K562 (cell line): Measurements from ENCODE around the gene SLC19A2. TPM values are rescaled to one million over a fixed set of nuclear protein-coding genes. Genes with fewer than 3 reads are reported as not detected.
A peak's percentile ranks its signal among the peaks of the same experiment; 100 is the strongest.
"Not testable (repeated sequence)": the region's sequence is repeated elsewhere in the genome, so short reads cannot be mapped to it uniquely, and the experiment has no call there.

Experiments used
- ATAC-seq: fragments of 200-7000 bp; cut with Tn5 transposase; 3 replicates; pipeline ENCODE4 v1.9.1; 2020; ENCODE audit warnings: moderate library complexity
- BruUV-seq: library from RNA; stranded (reverse); fragments of 400-500 nt; replicated peaks from 2 replicates; lab custom pipeline; 2021; lab: Mats Ljungman, UMichigan
- CTCF ChIA-PET: fragments of 300-600 bp; formaldehyde crosslinking; extraction: SDS; loops from one replicate; lab custom pipeline; 2021; ENCODE audit warnings: low intra/inter-chr PET ratio; lab: Yijun Ruan, JAX
- POLR2A ChIA-PET: fragments of 300-600, 350-650 bp; sonication (Branson Sonifier 250); formaldehyde crosslinking; extraction: SDS; loops from one replicate; lab custom pipeline; 2021; ENCODE audit warnings: antibody characterized with exemption, inconsistent platforms; lab: Yijun Ruan, JAX
- DNase-seq, 4 experiments: peaks; one replicate each; pipeline versions ENCODE4 v3.0.0 to v3.0.0-alpha.2; 2011 to 2018; ENCODE audit warnings: low spot score in 3 of 4, mixed read lengths in 3 of 4; ENCODE audit errors: extremely low read depth in 1 of 4
- FAIRE-seq: peaks from 2 replicates; lab custom pipeline; 2011; peaks lifted over from hg19 to GRCh38; lab: Jason Lieb, UNC
- H2AFZ ChIP-seq: 2 replicates; pipeline ENCODE4 v1.6.0; 2011; ENCODE audit warnings: low read depth, low read length, control low read depth, inconsistent platforms
- H3K27ac ChIP-seq: fragments of 200-600 bp; 3 replicates; pipeline ENCODE4 v1.8.0; 2011; ENCODE audit warnings: low read depth, mild to moderate bottlenecking, control low read depth, inconsistent platforms, low read length, moderate library complexity, mixed read lengths; ENCODE audit errors: extremely low read depth
- H3K27me3 ChIP-seq, 2 experiments: fragments of 300-600 bp in 1 of 2; 2 replicates in 1 of 2; 3 replicates in 1 of 2; pipeline versions ENCODE4 v1.6.0 to v1.8.0; 2011; ENCODE audit warnings: inconsistent platforms in 2 of 2, low read length in 2 of 2, mild to moderate bottlenecking in 1 of 2, mixed read lengths in 1 of 2, moderate library complexity in 1 of 2; ENCODE audit not compliant: control insufficient read depth in 2 of 2, insufficient read depth in 2 of 2
- H3K36me3 ChIP-seq: fragments of 300-600 bp; 3 replicates; pipeline ENCODE4 v1.8.0; 2011; ENCODE audit warnings: mild to moderate bottlenecking, low read length, inconsistent platforms; ENCODE audit not compliant: control insufficient read depth, insufficient read depth
- H3K4me1 ChIP-seq, 2 experiments: fragments of 200-600 bp in 1 of 2; replicated peaks in 1 of 2; 2 replicates in 1 of 2; 3 replicates in 1 of 2; pipeline versions ENCODE4 v1.5.1 to v1.8.0; 2011; ENCODE audit warnings: inconsistent platforms in 2 of 2, low read length in 2 of 2, mild to moderate bottlenecking in 1 of 2, mixed read lengths in 1 of 2, moderate library complexity in 1 of 2; ENCODE audit not compliant: control insufficient read depth in 2 of 2, insufficient read depth in 2 of 2
- H3K4me2 ChIP-seq: 2 replicates; pipeline ENCODE4 v1.6.1; 2011; ENCODE audit warnings: low read length, control low read depth, inconsistent platforms, mixed read lengths; ENCODE audit not compliant: insufficient read depth
- H3K4me3 ChIP-seq: fragments of 200-600 bp; sonication (generic), shearing (Covaris generic); 2 replicates; pipeline ENCODE4 v1.5.1; 2016; ENCODE audit warnings: control low read depth, inconsistent platforms
- H3K79me2 ChIP-seq: fragments of 200-600 bp; 3 replicates; pipeline ENCODE4 v1.8.0; 2011; ENCODE audit warnings: low read length, inconsistent platforms; ENCODE audit not compliant: control insufficient read depth, insufficient read depth
- H3K9ac ChIP-seq, 2 experiments: 2 replicates each; pipeline versions ENCODE4 v1.6.0 to v1.6.1; 2011; ENCODE audit warnings: low read depth in 2 of 2, low read length in 2 of 2, control low read depth in 1 of 2, inconsistent platforms in 1 of 2, mild to moderate bottlenecking in 1 of 2, mixed read lengths in 1 of 2; ENCODE audit not compliant: insufficient read depth in 1 of 2
- H3K9me1 ChIP-seq: one replicate; pipeline ENCODE4 v1.6.0; 2011; ENCODE audit warnings: inconsistent platforms, mild to moderate bottlenecking, low read length, moderate library complexity; ENCODE audit not compliant: control insufficient read depth, insufficient read depth
- H3K9me3 ChIP-seq: replicated peaks from 2 replicates; pipeline ENCODE4 v1.5.1; 2011; ENCODE audit warnings: low read depth, low read length, inconsistent platforms; ENCODE audit not compliant: control insufficient read depth, insufficient read depth
- H4K20me1 ChIP-seq: replicated peaks from 2 replicates; pipeline ENCODE4 v1.6.1; 2011; ENCODE audit warnings: low read length, inconsistent platforms, mixed read lengths; ENCODE audit not compliant: control insufficient read depth, insufficient read depth
- ETV6 ChIP-seq, 3 experiments: fragments of 150-350 bp in 1 of 3; sonication (generic) in 1 of 3; formaldehyde crosslinking in 1 of 3; IDR thresholded peaks; 2 replicates each; pipeline versions ENCODE4 v1.6.1 to v1.8.0; 2014 to 2022; ENCODE audit warnings: borderline replicate concordance in 2 of 3, low read depth in 2 of 3, antibody characterized with exemption in 1 of 3, low read length in 1 of 3, mild to moderate bottlenecking in 1 of 3, missing genetic modification reagents in 1 of 3
- NUFIP1 ChIP-seq: fragments of 450-650 bp; IDR thresholded peaks from 2 replicates; pipeline ENCODE4 v1.6.1; 2018; ENCODE audit not compliant: partially characterized antibody
- ZBTB40 ChIP-seq, 2 experiments: fragments of 450-650 bp in 1 of 2; sonication (generic) in 1 of 2; formaldehyde crosslinking in 1 of 2; IDR thresholded peaks; 2 replicates each; pipeline versions ENCODE4 v1.7.1 to v1.9.0; 2016 to 2022; ENCODE audit warnings: inconsistent platforms in 1 of 2, mild to moderate bottlenecking in 1 of 2, missing genetic modification reagents in 1 of 2
- ZNF146 ChIP-seq: IDR thresholded peaks from one replicate; pipeline ENCODE4 v1.6.1; 2018; ENCODE audit warnings: missing compliant biosample characterization; ENCODE audit not compliant: unreplicated experiment
- WGBS: fragments of 100-300 bp; shearing (Covaris generic); methylation state at CpG from one replicate; pipeline ENCODE4 v1.1.6; 2016; ENCODE audit warnings: low coverage, mixed read lengths; ENCODE audit not compliant: insufficient coverage; ENCODE audit errors: missing lambda C conversion rate; 5-methylcytosine and 5-hydroxymethylcytosine counted together
- in situ Hi-C: fragments of 300-500 bp; cut with MboI; formaldehyde crosslinking; loops from 4 replicates; pipeline ENCODE4 v1.15.0; 2018; ENCODE audit warnings: inconsistent platforms, mixed read lengths
- intact Hi-C: fragments of 100-400 bp; cut with micrococcal nuclease; formaldehyde crosslinking; loops from 2 replicates; pipeline ENCODE4 v1.14.2; 2022
- polyA plus RNA-seq, 8 experiments: library from polyadenylated mRNA; depleted of rRNA in 4 of 8; stranded (reverse) in 5 of 8; unstranded in 3 of 8; fragments of >200 nt; fragmentation: Nextera tagmentation in 2 of 8; fragmentation: Illumina TruSeq in 1 of 8; extraction: Ambion mirVana in 2 of 8; extraction: Trizol in 1 of 8; gene quantifications; 2 replicates each; pipeline versions ENCODE4 v1.2.1 to v1.2.3, GENCODE V29; 2011 to 2014; ENCODE audit warnings: inconsistent platforms in 1 of 8, missing spikeins in 1 of 8
- total RNA-seq, 7 experiments: library from RNA; depleted of rRNA in 6 of 7; stranded (reverse); fragments of >200 nt in 6 of 7; fragmentation: Illumina TruSeq in 2 of 7; extraction: Trizol in 2 of 7; gene quantifications; 2 replicates each; pipeline versions ENCODE4 v1.2.1 to v1.2.3, GENCODE V29; 2011 to 2021; ENCODE audit warnings: low replicate concordance in 1 of 7

Gene SLC19A2
- total and polyA plus RNA-seq, 9 of the 15 experiments (the other 6 are each of a cell fraction or from before 2014, with no cell fraction given), result 7.4 to 42.8 (median 19.2) TPM

- Histone ChIP-seq H4K20me1 (no peaks in the 10 kb centered on the region), H3K9me1 (no peaks in the 10 kb centered on the region), H3K4me2 (no peak overlapping the region), H3K36me3 (no peaks in the 10 kb centered on the region), H3K27me3 (no peaks in the 10 kb centered on the region; a peak in 1 of 5 replicates), H3K4me3 (no peak overlapping the region), H3K9me3 (no peaks in the 10 kb centered on the region)
- in situ Hi-C loops, result no loop called here
- POLR2A ChIA-PET, result no interaction called here
- ATAC-seq, result no peak
- BruUV-seq, result no TSS peak
- no peak for DNase-seq
- intact Hi-C loops, result no loop called here
- CTCF ChIA-PET, result no interaction called here
- TF ChIP-seq ZNF146 (CRISPR knock-in tag) (peak; percentile 63), NUFIP1 (no peak), ZBTB40 (IDR thresholded peaks at IDR 0.05) (no peak), ZBTB40 (CRISPR knock-in tag; IDR thresholded peaks at IDR 0.05) (no peak), ETV6 (IDR thresholded peaks at IDR 0.05; ENCODE audit: borderline replicate concordance in 1 of 2, low read depth in 2 of 2, low read length in 1 of 2) (no peak), ETV6 (CRISPR knock-in tag; IDR thresholded peaks at IDR 0.05; ENCODE audit: borderline replicate concordance) (no peak)
- TF ChIP-seq, all 486 proteins: peak for 1
- Histone ChIP-seq H2AFZ (no peak overlapping the region), H3K4me1 (no peaks in the 10 kb centered on the region), H3K9ac (no peak overlapping the region), H3K27ac (no peak overlapping the region), H3K79me2 (no peaks in the 10 kb centered on the region)
- FAIRE-seq, result no peak
- WGBS, result 3% methylated on average over 2 of the region's 2 CpGs
Measured at GRCh38 chr1:169534653-169535052, 48.9 kb upstream of the SLC19A2 start.

DNA sequence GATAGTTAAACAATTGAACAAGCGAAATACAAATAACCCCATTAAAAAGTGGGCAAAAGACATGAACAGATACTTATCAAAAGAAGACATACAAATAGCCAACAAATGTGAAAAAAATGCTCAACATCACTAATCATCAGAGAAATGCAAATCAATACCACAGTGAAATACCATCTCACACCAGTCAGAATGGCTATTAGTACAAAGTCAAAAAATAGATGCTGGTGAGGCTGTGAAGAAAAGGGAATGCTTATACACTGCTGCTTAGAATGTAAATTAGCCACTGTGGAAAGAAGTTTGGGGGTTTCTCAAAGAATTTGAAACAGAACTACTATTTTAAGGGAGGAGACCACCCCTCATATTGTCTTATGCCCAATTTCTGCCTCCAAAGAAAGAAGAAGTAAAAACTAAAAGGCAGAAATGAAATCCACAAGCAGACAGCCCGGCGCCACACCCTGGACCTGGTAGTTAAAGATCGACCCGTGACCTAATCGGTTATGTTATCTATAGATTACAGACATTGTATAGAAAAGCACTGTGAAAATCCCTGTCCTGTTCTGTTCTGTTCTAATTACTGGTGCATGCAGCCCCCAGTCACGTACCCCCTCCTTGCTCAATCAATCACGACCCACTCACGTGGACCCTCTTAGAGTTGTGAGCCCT is 47.9 kb upstream of the SLC19A2 start:
- H3K27ac ChIP-seq, H3K4me1 ChIP-seq, FAIRE-seq, POLR2A ChIA-PET, H3K36me3 ChIP-seq, H3K9me3 ChIP-seq, DNase-seq, CTCF ChIA-PET, BruUV-seq, H3K9me1 ChIP-seq, H3K79me2 ChIP-seq, in situ Hi-C loops, ATAC-seq, H3K27me3 ChIP-seq, H2AFZ ChIP-seq, intact Hi-C loops, H3K4me2 ChIP-seq, H4K20me1 ChIP-seq, H3K4me3 ChIP-seq, H3K9ac ChIP-seq: not testable (repeated sequence)
- 4% methylated on average over 9 of the region's 9 CpGs for WGBS
